GM19025 (cell line): ENCODE measurements around the gene C5orf24.
"Not testable (repeated sequence)": the region's sequence is repeated elsewhere in the genome, so short reads cannot be mapped to it uniquely, and the experiment has no call there.

Source experiments
- ATAC-seq: cut with Tn5 transposase; IDR thresholded peaks from one replicate; pipeline ENCODE4 v1.9.1; 2021; ENCODE audit warnings: mild to moderate bottlenecking, low read depth, moderate library complexity; ENCODE audit not compliant: unreplicated experiment

Gene C5orf24

GRCh38 chr5:134851307-134851923, 5.6 kb downstream of the C5orf24 start:
- no peak for ATAC-seq

- ATAC-seq: not testable (repeated sequence)
These were observed 10.7 kb downstream of the C5orf24 start for GRCh38 chr5:134856465-134856864.

- no peak for ATAC-seq
These were observed 11.6 kb downstream of the C5orf24 start for GRCh38 chr5:134857401-134857800.

- ATAC-seq: no peak
These were observed 18.9 kb downstream of the C5orf24 start for GRCh38 chr5:134864707-134865106.

- ATAC-seq: no peak
These were observed 27.7 kb downstream of the C5orf24 start for GRCh38 chr5:134873494-134873893.

- peak; percentile 81 for ATAC-seq
These were observed 28.4 kb downstream of the C5orf24 start, which contains the start of gene TXNDC15 for GRCh38 chr5:134873987-134874830. TSS of gene TXNDC15 (plus strand) at chr5:134874371. CDS start at chr5:134874428, 57 bp downstream.

- ATAC-seq: peak; percentile 18
These were observed 29.3 kb downstream of the C5orf24 start for GRCh38 chr5:134874831-134875655.

GRCh38 chr5:134877159-134877558, 31.4 kb downstream of the C5orf24 start:
- no peak for ATAC-seq

- ATAC-seq: no peak
These were observed 32.6 kb downstream of the C5orf24 start for GRCh38 chr5:134878403-134878802.

- no peak for ATAC-seq
These were observed 33.7 kb downstream of the C5orf24 start for GRCh38 chr5:134879456-134879855.

- ATAC-seq: not testable (repeated sequence)
These were observed 35.2 kb downstream of the C5orf24 start for GRCh38 chr5:134880937-134881336.

GRCh38 chr5:134881711-134882110, 35.9 kb downstream of the C5orf24 start:
- ATAC-seq: not testable (repeated sequence)

- no peak for ATAC-seq
These were observed 41.9 kb downstream of the C5orf24 start for GRCh38 chr5:134887593-134888159.

- no peak for ATAC-seq
These were observed 43.6 kb downstream of the C5orf24 start for GRCh38 chr5:134889335-134889734.

- no peak for ATAC-seq
These were observed 45.7 kb downstream of the C5orf24 start for GRCh38 chr5:134891473-134891872.

- ATAC-seq: no peak
These were observed 46.5 kb downstream of the C5orf24 start for GRCh38 chr5:134892282-134892681.

GRCh38 chr5:134892926-134893325, 47.2 kb downstream of the C5orf24 start:
- no peak for ATAC-seq

GRCh38 chr5:134893748-134894505, 48.2 kb downstream of the C5orf24 start:
- no peak for ATAC-seq

- ATAC-seq: no peak
These were observed 56.5 kb downstream of the C5orf24 start for GRCh38 chr5:134902071-134902801.
